T-helper 2 cell (primary cell): Measurements from ENCODE around the gene JAG1.
A peak's percentile ranks its signal among the peaks of the same experiment; 100 is the strongest.

ENCODE experiments used
- DNase-seq, 5 experiments: peaks; one replicate each; pipeline versions ENCODE4 v3.0.0 to v3.0.0-alpha.2; 2012 to 2022
- total RNA-seq, 2 donors: gene quantifications; one replicate each; lab custom pipeline; 2026; lab: John Stamatoyannopoulos, UW

The JAG1 gene
- 3.2 to 6.9 reads per million in 2 donors for total RNA-seq

DNA sequence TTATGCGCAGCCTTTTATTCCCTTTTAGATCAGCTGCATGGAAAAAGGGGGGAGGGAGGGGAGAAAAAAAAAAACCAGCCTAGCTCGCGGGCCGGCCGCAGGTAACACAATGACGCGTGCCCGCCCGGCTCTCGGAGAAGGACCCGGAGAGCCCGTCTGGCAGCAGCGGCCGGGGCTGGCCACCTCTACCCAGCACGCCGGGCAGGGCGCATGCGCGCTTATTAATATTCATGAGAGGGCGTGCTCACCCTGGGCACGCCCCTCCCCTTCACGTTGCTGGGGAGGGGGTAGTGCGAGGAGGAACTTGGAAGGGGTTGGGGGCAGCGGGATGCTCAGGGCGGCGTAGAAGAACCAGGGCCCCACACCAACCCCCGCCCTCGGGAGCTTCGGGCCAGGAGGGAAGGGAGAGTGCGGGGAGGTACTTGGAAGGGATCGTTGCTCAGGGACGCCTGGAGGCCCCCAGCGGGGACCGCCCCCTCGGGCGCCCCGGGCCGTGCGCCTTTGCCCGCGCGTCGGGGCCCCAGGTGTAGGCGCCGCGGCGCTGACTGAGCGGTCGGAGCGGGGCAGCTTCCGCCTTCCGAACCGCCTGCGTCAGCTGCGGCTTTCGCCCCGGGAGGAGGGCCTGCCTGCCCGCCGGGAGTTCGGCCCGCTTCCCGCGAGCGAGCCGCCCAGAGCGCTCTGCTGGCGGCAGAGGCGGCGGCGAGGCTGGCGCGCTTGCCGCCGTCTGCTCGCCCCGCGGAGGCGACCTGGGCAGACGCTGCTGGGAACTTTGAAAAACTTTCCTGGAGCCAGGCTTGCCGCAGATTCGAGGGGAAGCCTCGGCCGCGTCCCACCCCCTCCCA is at the start of gene JAG1:
TSS of gene JAG1 (minus strand) at position 158 of the 842 bp plus-strand sequence. CDS start 469 bp downstream, outside the sequence.
- DNase-seq = peak in 3 of 5 experiments; percentile 7 to 83 (median 33)

DNA sequence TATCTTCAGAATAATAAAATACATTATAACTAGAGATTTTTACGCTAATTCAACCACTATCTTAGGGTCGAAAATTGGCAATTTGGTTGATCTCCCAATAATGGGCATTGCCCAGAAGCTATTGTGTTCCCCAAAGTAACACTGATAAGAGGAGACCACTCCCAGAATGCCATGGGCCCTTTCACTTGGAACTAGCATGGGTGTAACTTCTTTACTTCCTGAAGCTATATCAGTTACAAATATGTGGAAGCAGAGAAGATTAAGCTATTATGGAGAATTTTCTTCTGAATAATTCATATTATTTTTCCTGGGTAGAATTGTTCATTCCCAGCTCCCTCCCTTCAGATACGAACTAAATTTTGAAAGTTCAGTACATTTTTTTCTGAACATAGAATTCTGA is 48.2 kb upstream of the JAG1 start:
- DNase-seq = no peak

- DNase-seq = no peak
Measured at GRCh38 chr20:10721137-10721896, 47.5 kb upstream of the JAG1 start.

DNA sequence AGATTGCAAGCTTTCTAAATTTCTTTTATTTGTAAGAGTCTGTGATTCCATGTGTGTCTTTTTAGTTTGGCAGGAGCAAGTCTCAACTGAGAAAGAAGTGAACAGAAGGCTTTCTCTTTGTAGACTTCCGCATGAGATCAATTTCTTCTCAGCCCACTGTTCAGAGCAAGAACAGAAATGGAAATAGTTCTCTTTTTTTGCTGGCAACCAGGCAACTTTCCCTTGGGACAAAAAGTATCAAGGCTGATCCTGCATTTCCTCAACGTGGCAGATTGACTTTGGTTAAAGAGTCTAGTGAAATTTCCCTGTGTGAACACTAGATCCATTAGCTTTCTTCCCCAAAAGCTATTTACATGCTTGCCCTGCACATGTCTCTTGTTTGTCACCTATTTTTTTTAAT is 46.8 kb upstream of the JAG1 start:
- no peak for DNase-seq

DNA sequence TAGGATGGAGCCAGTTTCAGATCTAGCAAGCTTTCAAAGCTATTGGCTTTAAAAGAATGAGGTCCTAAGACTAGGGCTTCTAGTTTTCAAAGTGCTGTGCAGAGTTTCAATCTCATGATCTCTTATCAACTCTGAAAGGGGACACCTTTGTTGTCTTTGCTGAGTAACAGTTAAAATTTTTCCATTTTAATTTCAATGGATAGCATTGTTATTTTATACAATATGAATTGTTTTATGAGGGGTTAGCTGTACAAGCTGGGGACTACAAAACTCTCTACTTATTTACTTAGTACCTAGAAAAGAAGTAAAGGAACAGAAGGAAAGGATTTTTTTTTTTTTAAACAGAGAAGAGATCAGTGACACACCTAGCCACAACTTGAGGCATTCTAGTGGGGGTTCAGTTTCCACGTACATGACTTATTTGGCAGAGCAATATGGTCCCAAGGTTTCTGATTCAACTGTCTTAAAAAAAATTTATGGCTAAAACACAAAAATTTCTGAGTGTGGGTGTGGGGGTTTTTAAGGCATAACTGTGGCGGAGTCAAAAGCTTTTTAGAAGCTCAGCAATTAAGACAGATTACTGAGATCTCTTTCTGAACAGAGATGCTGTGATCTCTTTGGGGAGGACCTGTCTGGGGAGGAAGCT is 46.1 kb upstream of the JAG1 start:
- no peak for DNase-seq

- no peak for DNase-seq
Measured at GRCh38 chr20:10718661-10719060, 44.9 kb upstream of the JAG1 start.

DNA sequence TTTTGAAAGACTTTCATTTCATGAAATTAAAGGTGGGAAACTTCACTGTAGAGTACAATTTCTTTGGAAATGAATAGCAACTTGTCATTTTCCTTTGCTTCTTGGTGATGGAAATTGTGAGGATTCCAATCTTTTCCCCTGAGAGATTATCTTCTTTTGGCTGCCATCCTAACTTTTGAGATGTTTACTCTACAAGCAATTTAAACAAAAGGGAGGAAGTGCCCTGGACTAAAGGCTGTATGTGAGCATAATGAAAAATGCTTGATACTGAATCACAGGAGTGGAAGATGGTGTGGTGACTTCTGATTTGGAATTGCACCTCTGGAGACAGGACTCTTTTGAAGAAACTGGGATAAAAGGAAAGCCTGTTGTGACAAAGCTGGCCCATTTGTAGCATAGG is 43.1 kb upstream of the JAG1 start:
- no peak for DNase-seq

GRCh38 chr20:10715035-10715434 is 41.2 kb upstream of the JAG1 start:
- DNase-seq = no peak

- no peak for DNase-seq
Measured at GRCh38 chr20:10714236-10714975, 40.6 kb upstream of the JAG1 start.

DNA sequence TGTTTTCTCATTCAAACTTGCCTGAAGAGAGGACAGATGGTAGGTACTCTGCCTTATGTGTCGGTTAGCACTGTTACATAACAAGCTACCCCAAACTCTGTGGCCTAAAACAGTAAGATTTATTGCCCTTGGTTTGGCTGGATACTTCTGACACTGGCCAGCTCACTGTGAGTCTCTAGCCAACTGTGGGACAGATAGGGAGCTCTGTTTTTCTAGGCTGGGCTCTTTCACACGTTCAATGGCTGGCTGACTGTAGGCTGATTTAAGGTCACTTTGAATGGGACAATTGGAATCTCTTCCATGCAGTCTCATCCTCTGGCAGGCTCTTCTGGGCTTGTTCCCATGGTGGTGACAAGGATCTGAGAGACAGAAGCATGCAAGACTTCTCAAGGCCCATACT is 39.4 kb upstream of the JAG1 start:
- DNase-seq = no peak

- DNase-seq = no peak
Measured at GRCh38 chr20:10711903-10712451, 38.2 kb upstream of the JAG1 start.

DNA sequence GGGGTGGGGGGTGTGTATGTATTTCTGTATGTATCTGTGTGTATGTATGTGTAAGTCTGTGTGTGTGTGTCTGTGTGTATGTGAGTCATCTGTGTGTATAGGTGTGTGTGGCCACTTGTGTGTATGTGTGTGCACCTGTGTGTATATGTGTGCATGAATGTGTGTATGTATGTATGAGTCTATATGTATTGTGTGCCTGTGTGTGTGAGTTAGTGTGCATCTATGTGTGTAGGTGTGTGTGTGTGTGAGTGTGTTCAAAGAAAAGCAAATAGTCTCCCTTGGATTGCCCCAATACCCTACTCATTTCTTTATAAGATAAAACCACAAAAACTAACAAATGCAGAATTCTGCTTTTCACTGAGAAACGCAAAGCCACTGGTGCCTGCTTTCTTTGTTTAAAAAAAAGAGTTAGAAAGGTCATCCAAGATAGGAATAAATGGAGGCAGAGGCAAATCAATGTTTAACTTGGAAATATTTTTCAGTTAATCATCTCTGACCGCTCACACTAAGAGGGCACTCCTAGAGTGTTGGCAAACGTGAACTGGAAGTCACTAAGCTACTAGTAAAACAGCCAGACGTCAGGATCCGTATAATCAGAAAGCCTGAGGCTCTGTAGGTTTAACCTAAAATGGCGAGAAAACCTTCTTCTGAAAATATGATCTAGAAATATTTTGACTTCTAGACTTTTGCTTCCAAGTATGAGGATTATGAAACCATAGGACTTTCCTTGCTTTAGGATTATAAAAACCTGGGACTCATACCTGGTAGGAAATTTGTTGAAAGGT is 37.4 kb upstream of the JAG1 start:
- DNase-seq = no peak

DNA sequence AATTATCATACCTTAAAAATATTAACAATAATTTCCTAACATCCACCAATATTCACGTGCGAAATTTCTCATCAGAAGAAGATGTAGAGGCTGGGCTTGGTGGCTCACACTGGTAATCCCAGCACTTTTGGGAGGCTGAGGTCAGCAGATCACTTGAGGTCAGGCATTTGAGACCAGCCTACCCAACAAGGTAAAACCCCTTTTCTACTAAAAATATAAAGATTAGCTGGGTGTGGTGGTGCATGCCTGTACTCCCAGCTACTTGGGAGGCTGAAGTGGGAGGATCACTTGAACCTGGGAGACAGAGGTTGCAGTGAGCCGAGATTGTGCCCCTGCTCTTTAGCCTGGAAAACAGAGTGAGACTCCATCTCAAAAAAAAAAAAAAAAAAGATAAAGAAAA is 36.1 kb upstream of the JAG1 start:
- no peak for DNase-seq

DNA sequence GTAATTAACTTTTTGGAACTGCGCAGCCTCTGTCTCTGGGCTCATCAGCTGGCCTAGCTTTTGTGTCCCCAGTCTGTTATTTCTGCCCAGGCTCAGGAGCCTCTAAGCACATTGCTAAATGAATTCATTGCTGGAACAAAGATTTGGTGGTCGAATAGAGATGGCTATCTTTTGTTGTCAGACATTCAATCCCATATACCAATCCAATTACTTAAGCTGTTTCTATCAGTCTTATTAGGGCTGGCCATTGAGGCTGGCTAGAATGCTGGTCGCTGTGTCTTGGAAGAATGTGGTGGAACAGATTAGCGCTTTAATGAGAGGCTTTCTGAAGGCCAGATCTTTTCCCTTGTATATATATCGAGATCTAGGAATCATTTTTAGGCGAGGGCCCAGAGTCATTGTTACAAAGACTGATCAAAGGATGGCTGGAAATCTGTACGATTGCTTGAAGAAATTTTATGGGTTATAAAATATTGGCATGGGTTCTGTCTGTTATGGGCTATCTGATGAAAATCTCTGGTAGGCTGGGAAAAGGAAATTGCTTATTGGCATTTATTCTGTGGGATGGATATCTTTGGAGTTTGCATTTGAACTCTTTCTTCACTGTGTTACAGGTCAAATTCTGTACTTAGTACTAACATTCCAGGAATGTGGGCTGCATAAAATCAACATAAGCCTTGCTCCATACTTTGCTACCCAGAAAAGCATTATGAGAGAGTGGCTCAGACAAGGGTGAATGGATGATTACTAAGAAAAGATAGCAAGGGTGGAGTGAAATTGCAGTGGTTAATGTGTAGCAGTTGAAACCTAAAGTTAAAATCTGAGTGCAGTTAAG is 34.8 kb upstream of the JAG1 start:
- DNase-seq = no peak

GRCh38 chr20:10707791-10708190 is 34.0 kb upstream of the JAG1 start:
- no peak for DNase-seq

- DNase-seq = no peak
Measured at GRCh38 chr20:10707068-10707467, 33.3 kb upstream of the JAG1 start.

DNA sequence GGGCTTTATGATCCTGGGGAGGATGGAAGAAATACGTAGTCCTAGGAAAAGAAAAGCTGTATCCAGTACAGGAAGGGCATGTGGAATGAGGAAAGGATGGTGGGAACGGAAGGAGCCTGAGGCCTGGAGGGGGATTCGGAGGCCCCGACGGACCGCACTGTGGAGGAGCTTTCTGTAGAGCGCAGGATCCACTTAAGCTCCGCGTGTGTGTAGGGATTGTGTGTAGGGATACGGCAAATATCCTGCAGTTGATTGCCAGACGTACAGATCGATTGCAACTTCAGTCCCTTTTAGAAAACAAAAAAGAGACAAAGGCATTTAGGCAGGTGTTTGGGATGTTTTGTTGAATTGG is 32.6 kb upstream of the JAG1 start:
- no peak for DNase-seq

DNA sequence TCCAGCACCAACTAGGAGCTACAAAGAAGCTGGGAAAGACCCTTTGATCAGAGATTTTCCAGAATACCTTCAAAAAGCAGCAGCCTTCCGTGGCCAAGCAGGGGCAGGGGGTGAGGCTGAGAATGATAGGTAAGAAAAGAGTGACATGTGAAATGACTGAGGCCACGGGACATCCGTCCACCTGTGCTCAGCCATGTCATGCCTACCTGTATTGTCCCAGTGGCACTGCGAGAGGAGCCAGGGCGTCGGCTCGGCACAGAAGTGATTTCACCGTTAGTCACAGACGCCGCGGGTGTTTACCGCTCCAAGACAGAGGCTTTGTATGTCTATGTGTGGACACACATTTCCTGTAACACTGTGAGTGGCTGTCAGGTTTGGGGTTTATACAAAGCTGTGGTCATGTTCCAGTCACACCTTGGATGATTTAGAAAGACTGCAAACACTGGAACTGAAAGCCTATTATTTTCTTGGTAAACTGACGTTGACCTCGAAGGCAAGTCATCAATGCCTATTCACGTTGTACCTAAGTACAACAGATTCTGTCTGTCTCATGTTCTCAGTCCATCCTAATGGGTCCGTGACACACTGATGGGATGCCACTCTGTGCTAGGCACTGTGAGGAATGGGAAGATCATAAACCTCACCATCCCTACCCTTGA is 32.1 kb upstream of the JAG1 start:
- DNase-seq = no peak

DNA sequence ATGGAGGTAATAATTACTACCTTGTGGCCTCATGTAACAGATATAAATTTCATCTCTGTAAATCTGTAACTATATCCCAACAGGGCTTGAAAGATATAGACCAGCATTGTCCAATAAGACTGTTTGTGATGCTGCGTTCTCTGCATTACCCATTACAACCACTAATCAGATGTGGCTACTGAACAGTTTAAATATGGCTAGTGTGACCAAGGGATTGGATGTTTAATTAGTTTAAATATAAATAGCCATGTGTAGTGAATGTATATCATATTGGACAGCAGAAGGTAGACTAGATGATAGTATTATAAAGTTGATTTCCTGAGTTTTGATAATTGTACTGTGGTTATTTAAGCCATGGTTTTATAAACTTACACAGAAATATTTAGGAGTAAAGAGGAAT is 27.8 kb upstream of the JAG1 start:
- DNase-seq = no peak

- DNase-seq = no peak
Measured at GRCh38 chr20:10699941-10700340, 26.1 kb upstream of the JAG1 start.
